Neural cell (in vitro differentiated cells): ENCODE results near the gene MEGF11.

Experiments
- CTCF ChIP-seq: fragments of 450-650 bp; IDR thresholded peaks from 2 replicates; pipeline ENCODE4 v1.5.1; 2014; ENCODE audit warnings: antibody characterized with exemption, mild to moderate bottlenecking, moderate library complexity; ENCODE audit not compliant: poor library complexity, severe bottlenecking
- EP300 ChIP-seq: fragments of 450-650 bp; conservative IDR thresholded peaks from 2 replicates; pipeline ENCODE4 v1.6.1; 2014; ENCODE audit warnings: antibody characterized with exemption, mild to moderate bottlenecking, moderate library complexity; ENCODE audit not compliant: poor library complexity, severe bottlenecking
- EZH2 ChIP-seq: fragments of 200-600, 300-800 bp; shearing (Covaris generic), sonication (generic); IDR thresholded peaks from 2 replicates; pipeline ENCODE4 v1.6.1; 2014; ENCODE audit warnings: antibody characterized with exemption, low read length, borderline replicate concordance, mild to moderate bottlenecking; ENCODE audit not compliant: insufficient read depth, poor library complexity, severe bottlenecking

- no peak for TF ChIP-seq EZH2
- no peak for TF ChIP-seq CTCF
- TF ChIP-seq EP300 = no peak
Measured at GRCh38 chr15:65947041-65947440, 306.5 kb downstream of the MEGF11 start.
